GM21381 (cell line): ENCODE results near the gene CBX4.

Source experiments
- ATAC-seq: cut with Tn5 transposase; IDR thresholded peaks from one replicate; pipeline ENCODE4 v1.9.1; 2021; ENCODE audit warnings: mild to moderate bottlenecking, moderate library complexity; ENCODE audit not compliant: unreplicated experiment

The CBX4 gene

GRCh38 chr17:79802736-79803420, 36.4 kb downstream of the CBX4 start:
- no peak for ATAC-seq

GRCh38 chr17:79802039-79802735, 37.1 kb downstream of the CBX4 start:
- ATAC-seq, result no peak

GRCh38 chr17:79801156-79802038, 37.8 kb downstream of the CBX4 start:
- ATAC-seq, result no peak

GRCh38 chr17:79800325-79801155, 38.7 kb downstream of the CBX4 start:
- ATAC-seq, result no peak

- ATAC-seq, result no peak
These were observed 39.5 kb downstream of the CBX4 start for GRCh38 chr17:79799538-79800324.

- ATAC-seq, result no peak
These were observed 40.1 kb downstream of the CBX4 start for GRCh38 chr17:79799174-79799537.

- ATAC-seq, result no peak
These were observed 40.7 kb downstream of the CBX4 start for GRCh38 chr17:79798299-79799173.

- ATAC-seq, result no peak
These were observed 41.5 kb downstream of the CBX4 start for GRCh38 chr17:79797492-79798298.

- peak; percentile 89 for ATAC-seq
These were observed 42.3 kb downstream of the CBX4 start, which contains the start of gene CBX8 for GRCh38 chr17:79796763-79797491. Gene CBX8, minus strand, starts transcription at chr17:79797077. Its CDS starts 79 bp downstream, at chr17:79796998.

- no peak for ATAC-seq
These were observed 42.8 kb downstream of the CBX4 start for GRCh38 chr17:79796444-79796762.

GRCh38 chr17:79795795-79796443, 43.3 kb downstream of the CBX4 start:
- no peak for ATAC-seq

- ATAC-seq, result no peak
These were observed 44.4 kb downstream of the CBX4 start for GRCh38 chr17:79794659-79795511.

- no peak for ATAC-seq
These were observed 45.3 kb downstream of the CBX4 start for GRCh38 chr17:79793924-79794304.

- no peak for ATAC-seq
These were observed 46.0 kb downstream of the CBX4 start for GRCh38 chr17:79792984-79793923.

GRCh38 chr17:79792341-79792871, 46.8 kb downstream of the CBX4 start:
- no peak for ATAC-seq
